ENCODE measurements around the gene CENPE. TPM values are rescaled to one million over a fixed set of nuclear protein-coding genes. Genes with fewer than 3 reads are reported as not detected.
A peak's percentile ranks its signal among the peaks of the same experiment; 100 is the strongest.

Gene CENPE
- total RNA-seq, 2 donors from 2014 or later: 0.41 to 1.3 TPM

DNA sequence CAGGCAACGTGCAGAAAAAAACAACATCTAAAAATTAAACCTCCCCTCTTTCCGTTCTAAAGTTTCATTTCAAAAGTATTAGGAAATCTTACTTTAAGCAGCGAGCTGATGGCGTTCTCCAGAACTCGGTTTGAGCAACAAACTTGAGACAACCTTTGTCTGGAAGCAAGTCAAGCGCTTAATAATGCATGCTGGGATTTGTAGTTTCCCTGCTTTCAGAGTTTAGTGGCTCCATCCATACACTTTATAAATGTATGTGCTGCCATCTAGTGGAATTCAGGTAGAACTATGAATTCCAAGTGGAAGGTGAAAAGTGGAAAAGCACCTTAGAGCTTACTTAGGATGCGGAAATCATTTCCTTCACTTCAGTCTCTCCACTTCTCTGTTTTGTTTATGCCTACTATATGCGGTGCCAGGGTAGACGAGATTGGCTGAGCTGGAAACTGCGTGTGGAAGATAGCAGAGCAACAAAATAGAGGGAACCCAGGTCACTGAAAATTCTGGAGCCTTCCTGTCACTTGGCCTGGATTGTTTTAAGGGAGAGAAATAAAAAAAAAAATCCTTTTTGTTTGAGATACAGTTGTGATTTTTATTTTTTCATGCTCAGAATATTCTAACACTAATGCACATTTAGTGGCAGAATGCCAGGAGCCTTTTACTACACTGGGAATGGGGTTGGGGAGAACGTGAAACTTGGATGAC, 98.3 kb downstream of the CENPE start, which contains the start of gene BDH2:
TSS of gene BDH2 (minus strand) at position 144 of the 702 bp plus-strand sequence. CDS start 3,580 bp downstream, outside the sequence.
- ATAC-seq (ENCODE audit: insufficient number of reproducible peaks, low FRiP score, low read depth) (peak; percentile 93), DNase-seq (ENCODE audit: low spot score) (no peak)
- peak; percentile 75 for TF ChIP-seq CTCF (IDR thresholded peaks at IDR 0.05)

DNA sequence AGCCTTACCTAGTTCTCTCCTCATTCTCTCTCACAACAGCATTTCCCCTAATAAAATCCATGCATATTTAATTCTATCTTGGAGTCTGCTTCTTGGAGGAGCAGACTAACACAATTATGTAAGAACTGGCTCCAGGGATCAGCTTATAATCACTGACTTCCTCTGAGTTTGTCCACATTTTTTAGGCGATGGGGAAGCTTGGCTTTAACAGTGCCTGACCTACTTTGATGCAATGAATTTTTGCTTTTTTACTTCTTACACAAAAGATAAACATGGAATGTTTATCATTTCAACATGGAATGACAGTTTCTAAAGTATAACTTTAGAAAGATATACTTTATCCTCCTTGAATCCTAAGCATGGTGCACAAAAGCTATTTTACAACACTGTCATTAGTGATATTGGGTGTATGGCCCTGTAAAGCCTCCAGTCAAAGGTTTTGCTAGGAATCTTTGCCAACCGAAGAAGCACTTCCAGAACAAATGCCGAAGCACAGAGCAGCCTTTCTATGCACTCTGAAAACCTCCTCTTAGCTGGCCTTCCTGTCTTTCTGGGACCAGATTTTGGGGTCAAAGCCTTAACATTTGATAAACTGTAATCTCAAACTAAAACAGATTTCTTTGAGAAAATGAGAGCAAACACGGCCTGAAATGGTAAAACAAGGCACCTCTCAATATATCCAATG, 99.2 kb downstream of the CENPE start:
- H3K36me3 ChIP-seq: no peaks in the 10 kb centered on the region

More for the DNA sequence above, 98.3 kb downstream of the CENPE start, which contains the start of gene BDH2:
- Histone ChIP-seq H3K36me3 (no peaks in the 10 kb centered on the region), H3K9me3 (no peaks in the 10 kb centered on the region), H3K27ac (peak within 1 kb of the TSS; percentile 69 to 74), H3K27me3 (replicated peaks; ENCODE audit: insufficient read depth) (no peaks in the 10 kb centered on the region), H3K4me3 (peak within 1 kb of the TSS; percentile 73), H3K4me1 (ENCODE audit: control insufficient read depth in 1 of 2, low read depth in 2 of 2) (peaks cover 0 to 24% of the 10 kb centered on the region in 2 donors)

GRCh38 chr4:103098341-103098740, 99.8 kb downstream of the CENPE start:
- DNase-seq (ENCODE audit: low spot score): no peak
- ATAC-seq (ENCODE audit: insufficient number of reproducible peaks, low FRiP score, low read depth): no peak
- Histone ChIP-seq H3K27ac (no peak overlapping the region), H3K36me3 (no peaks in the 10 kb centered on the region), H3K4me1 (ENCODE audit: control insufficient read depth in 1 of 2, low read depth in 2 of 2) (peaks cover 0 to 24% of the 10 kb centered on the region in 2 donors), H3K9me3 (no peaks in the 10 kb centered on the region), H3K27me3 (replicated peaks; ENCODE audit: insufficient read depth) (no peaks in the 10 kb centered on the region), H3K4me3 (peak overlapping the region; percentile 73)
- no peak for TF ChIP-seq CTCF (IDR thresholded peaks at IDR 0.05)

More for the DNA sequence above, 99.2 kb downstream of the CENPE start:
- ATAC-seq (ENCODE audit: insufficient number of reproducible peaks, low FRiP score, low read depth) (no peak), DNase-seq (ENCODE audit: low spot score) (no peak)
- peak overlapping the region; percentile 69 to 74 for H3K27ac ChIP-seq
- H3K27me3 ChIP-seq (replicated peaks; ENCODE audit: insufficient read depth): no peaks in the 10 kb centered on the region
- H3K4me3 ChIP-seq: peak overlapping the region; percentile 73
- TF ChIP-seq CTCF (IDR thresholded peaks at IDR 0.05): no peak
- H3K4me1 ChIP-seq (ENCODE audit: control insufficient read depth in 1 of 2, low read depth in 2 of 2): peaks cover 0 to 24% of the 10 kb centered on the region in 2 donors
- H3K9me3 ChIP-seq: no peaks in the 10 kb centered on the region

DNA sequence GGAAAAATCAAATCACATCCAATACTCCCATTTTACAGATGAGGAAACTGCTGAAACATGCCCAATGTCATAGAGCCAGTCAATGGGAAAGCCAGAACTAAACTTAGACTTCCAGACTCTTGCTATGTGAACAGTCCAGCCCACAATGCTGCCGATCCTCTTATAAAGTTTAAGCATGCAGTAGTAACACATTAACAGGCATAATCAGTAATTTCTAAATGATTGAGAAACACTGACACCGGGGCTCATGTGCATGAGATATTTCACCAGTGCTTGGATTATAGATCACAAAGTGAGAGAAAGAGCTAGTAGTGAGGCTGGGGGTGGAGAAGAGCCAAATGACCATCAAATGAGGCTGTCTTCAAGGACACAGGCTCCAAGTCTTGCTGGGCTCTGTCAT, 101.0 kb downstream of the CENPE start:
- H3K9me3 ChIP-seq: no peaks in the 10 kb centered on the region
- no peak overlapping the region for H3K4me3 ChIP-seq
- H3K27ac ChIP-seq: no peak overlapping the region
- H3K4me1 ChIP-seq (ENCODE audit: control insufficient read depth in 1 of 2, low read depth in 2 of 2): peaks cover 0 to 32% of the 10 kb centered on the region in 2 donors
- no peak for DNase-seq (ENCODE audit: low spot score)
- no peak for ATAC-seq (ENCODE audit: insufficient number of reproducible peaks, low FRiP score, low read depth)
- TF ChIP-seq CTCF (IDR thresholded peaks at IDR 0.05): no peak
- no peaks in the 10 kb centered on the region for H3K27me3 ChIP-seq (replicated peaks; ENCODE audit: insufficient read depth)
- no peaks in the 10 kb centered on the region for H3K36me3 ChIP-seq

- no peak for TF ChIP-seq CTCF (IDR thresholded peaks at IDR 0.05)
- no peaks in the 10 kb centered on the region for H3K27me3 ChIP-seq (replicated peaks; ENCODE audit: insufficient read depth)
- H3K27ac ChIP-seq: no peak overlapping the region
- H3K4me1 ChIP-seq (ENCODE audit: control insufficient read depth in 1 of 2, low read depth in 2 of 2): peaks cover 0 to 36% of the 10 kb centered on the region in 2 donors
- peaks cover 11% of the 10 kb centered on the region for H3K36me3 ChIP-seq
- no peak overlapping the region for H3K4me3 ChIP-seq
- H3K9me3 ChIP-seq: no peaks in the 10 kb centered on the region
- no peak for DNase-seq (ENCODE audit: low spot score)
- ATAC-seq (ENCODE audit: insufficient number of reproducible peaks, low FRiP score, low read depth): no peak
Measured at GRCh38 chr4:103095080-103095479, 103.1 kb downstream of the CENPE start.
